ENCODE measurements around the gene ZNF227.
A peak's percentile ranks its signal among the peaks of the same experiment; 100 is the strongest.
"Not testable (repeated sequence)": the region's sequence is repeated elsewhere in the genome, so short reads cannot be mapped to it uniquely, and the experiment has no call there.

Gene ZNF227

GRCh38 chr19:44202974-44203373 lies 9.4 kb upstream of the ZNF227 start:
- H3K27ac ChIP-seq (ENCODE audit: low read depth, low read length, poor library complexity, severe bottlenecking): no peak overlapping the region
- TF ChIP-seq CTCF (IDR thresholded peaks at IDR 0.05; ENCODE audit: low read length) (no peak), EZH2 (IDR thresholded peaks at IDR 0.05; ENCODE audit: borderline replicate concordance, low read length) (no peak)
- H3K79me2 ChIP-seq (ENCODE audit: insufficient read depth, low read length): no peaks in the 10 kb centered on the region
- H3K36me3 ChIP-seq (ENCODE audit: insufficient read depth, low read length): no peaks in the 10 kb centered on the region
- H3F3A ChIP-seq (ENCODE audit: insufficient read depth, low read length): no peaks in the 10 kb centered on the region
- no peaks in the 10 kb centered on the region for H3K27me3 ChIP-seq (ENCODE audit: insufficient read depth, low read length)
- H3K9me3 ChIP-seq (ENCODE audit: low read length): peaks cover 8% of the 10 kb centered on the region
- H3K9ac ChIP-seq (ENCODE audit: low read length): no peak overlapping the region
- H3K4me3 ChIP-seq (ENCODE audit: low read depth, low read length, poor library complexity, severe bottlenecking): no peak overlapping the region
- no peaks in the 10 kb centered on the region for H3K9me2 ChIP-seq (ENCODE audit: low read depth, low read length)
- H3K4me2 ChIP-seq (ENCODE audit: low read length): no peak overlapping the region
- H3K4me1 ChIP-seq (ENCODE audit: insufficient read depth, low read length, severe bottlenecking): peaks cover 9% of the 10 kb centered on the region
- no peak overlapping the region for H2AFZ ChIP-seq (ENCODE audit: low read length)
- no peaks in the 10 kb centered on the region for H4K20me1 ChIP-seq (ENCODE audit: insufficient read depth, low read length)

GRCh38 chr19:44203877-44204276 lies 8.5 kb upstream of the ZNF227 start:
- Histone ChIP-seq H3K4me1 (ENCODE audit: insufficient read depth, low read length, severe bottlenecking) (peaks cover 17% of the 10 kb centered on the region), H3K9me3 (ENCODE audit: low read length) (peaks cover 10% of the 10 kb centered on the region)
- H3K4me2 ChIP-seq (ENCODE audit: low read length); H3K27me3 ChIP-seq (ENCODE audit: insufficient read depth, low read length); H3K36me3 ChIP-seq (ENCODE audit: insufficient read depth, low read length); H4K20me1 ChIP-seq (ENCODE audit: insufficient read depth, low read length); H2AFZ ChIP-seq (ENCODE audit: low read length); H3F3A ChIP-seq (ENCODE audit: insufficient read depth, low read length); H3K9ac ChIP-seq (ENCODE audit: low read length); H3K79me2 ChIP-seq (ENCODE audit: insufficient read depth, low read length); H3K4me3 ChIP-seq (ENCODE audit: low read depth, low read length, poor library complexity, severe bottlenecking); H3K27ac ChIP-seq (ENCODE audit: low read depth, low read length, poor library complexity, severe bottlenecking); H3K9me2 ChIP-seq (ENCODE audit: low read depth, low read length): not testable (repeated sequence)

- no peak overlapping the region for H2AFZ ChIP-seq (ENCODE audit: low read length)
- no peaks in the 10 kb centered on the region for H3K36me3 ChIP-seq (ENCODE audit: insufficient read depth, low read length)
- no peaks in the 10 kb centered on the region for H3K79me2 ChIP-seq (ENCODE audit: insufficient read depth, low read length)
- H3K9me3 ChIP-seq (ENCODE audit: low read length): peaks cover 10% of the 10 kb centered on the region
- H3K9ac ChIP-seq (ENCODE audit: low read length): no peak overlapping the region
- TF ChIP-seq CTCF (IDR thresholded peaks at IDR 0.05; ENCODE audit: low read length) (no peak), EZH2 (IDR thresholded peaks at IDR 0.05; ENCODE audit: borderline replicate concordance, low read length) (no peak)
- no peaks in the 10 kb centered on the region for H3K9me2 ChIP-seq (ENCODE audit: low read depth, low read length)
- no peaks in the 10 kb centered on the region for H3K27me3 ChIP-seq (ENCODE audit: insufficient read depth, low read length)
- no peak overlapping the region for H3K4me2 ChIP-seq (ENCODE audit: low read length)
- H3F3A ChIP-seq (ENCODE audit: insufficient read depth, low read length): no peaks in the 10 kb centered on the region
- H3K27ac ChIP-seq (ENCODE audit: low read depth, low read length, poor library complexity, severe bottlenecking): no peak overlapping the region
- H3K4me3 ChIP-seq (ENCODE audit: low read depth, low read length, poor library complexity, severe bottlenecking): no peak overlapping the region
- H3K4me1 ChIP-seq (ENCODE audit: insufficient read depth, low read length, severe bottlenecking): peaks cover 17% of the 10 kb centered on the region
- H4K20me1 ChIP-seq (ENCODE audit: insufficient read depth, low read length): no peaks in the 10 kb centered on the region
These were observed 7.6 kb upstream of the ZNF227 start for GRCh38 chr19:44204772-44205171.

- peak overlapping the region; percentile 90 for H3K4me2 ChIP-seq (ENCODE audit: low read length)
- H2AFZ ChIP-seq (ENCODE audit: low read length): peak overlapping the region; percentile 96
- peak overlapping the region; percentile 93 for H3K4me3 ChIP-seq (ENCODE audit: low read depth, low read length, poor library complexity, severe bottlenecking)
- H3F3A ChIP-seq (ENCODE audit: insufficient read depth, low read length): no peaks in the 10 kb centered on the region
- peaks cover 10% of the 10 kb centered on the region for H3K9me3 ChIP-seq (ENCODE audit: low read length)
- peak overlapping the region; percentile 35 for H3K27ac ChIP-seq (ENCODE audit: low read depth, low read length, poor library complexity, severe bottlenecking)
- H3K4me1 ChIP-seq (ENCODE audit: insufficient read depth, low read length, severe bottlenecking): peaks cover 17% of the 10 kb centered on the region
- no peaks in the 10 kb centered on the region for H3K36me3 ChIP-seq (ENCODE audit: insufficient read depth, low read length)
- peak overlapping the region; percentile 95 for H3K9ac ChIP-seq (ENCODE audit: low read length)
- no peaks in the 10 kb centered on the region for H3K79me2 ChIP-seq (ENCODE audit: insufficient read depth, low read length)
- no peaks in the 10 kb centered on the region for H4K20me1 ChIP-seq (ENCODE audit: insufficient read depth, low read length)
- TF ChIP-seq EZH2 (IDR thresholded peaks at IDR 0.05; ENCODE audit: borderline replicate concordance, low read length) (no peak), CTCF (IDR thresholded peaks at IDR 0.05; ENCODE audit: low read length) (no peak)
- H3K27me3 ChIP-seq (ENCODE audit: insufficient read depth, low read length): no peaks in the 10 kb centered on the region
- no peaks in the 10 kb centered on the region for H3K9me2 ChIP-seq (ENCODE audit: low read depth, low read length)
These were observed 5.1 kb upstream of the ZNF227 start for GRCh38 chr19:44207126-44207803.
